Astrocyte of the spinal cord (primary cell): ENCODE measurements around the gene CYTH1.

Experiments
- DNase-seq: peaks from one replicate; pipeline ENCODE4 v3.0.0; 2011; ENCODE audit warnings: low read depth, low spot score
- H3K4me3 ChIP-seq: 2 replicates; pipeline ENCODE4 v1.5.1; 2011; ENCODE audit warnings: low read depth, mild to moderate bottlenecking, low read length, moderate library complexity
- in situ Hi-C: cut with HindIII; loops from 2 replicates; pipeline ENCODE4 v1.10.0; 2017; ENCODE audit warnings: low sequenced_read_pairs
- TF ChIP-seq, protein P1 (sequence below): IDR thresholded peaks from 2 replicates; pipeline ENCODE4 v1.5.1; 2012; ENCODE audit warnings: low read depth, mild to moderate bottlenecking, low read length, inconsistent platforms

Gene CYTH1

GRCh38 chr17:78723957-78724356, 58.1 kb downstream of the CYTH1 start:
- in situ Hi-C loops, result no loop called here
- DNase-seq, result no peak
- TF ChIP-seq, protein P1, sequence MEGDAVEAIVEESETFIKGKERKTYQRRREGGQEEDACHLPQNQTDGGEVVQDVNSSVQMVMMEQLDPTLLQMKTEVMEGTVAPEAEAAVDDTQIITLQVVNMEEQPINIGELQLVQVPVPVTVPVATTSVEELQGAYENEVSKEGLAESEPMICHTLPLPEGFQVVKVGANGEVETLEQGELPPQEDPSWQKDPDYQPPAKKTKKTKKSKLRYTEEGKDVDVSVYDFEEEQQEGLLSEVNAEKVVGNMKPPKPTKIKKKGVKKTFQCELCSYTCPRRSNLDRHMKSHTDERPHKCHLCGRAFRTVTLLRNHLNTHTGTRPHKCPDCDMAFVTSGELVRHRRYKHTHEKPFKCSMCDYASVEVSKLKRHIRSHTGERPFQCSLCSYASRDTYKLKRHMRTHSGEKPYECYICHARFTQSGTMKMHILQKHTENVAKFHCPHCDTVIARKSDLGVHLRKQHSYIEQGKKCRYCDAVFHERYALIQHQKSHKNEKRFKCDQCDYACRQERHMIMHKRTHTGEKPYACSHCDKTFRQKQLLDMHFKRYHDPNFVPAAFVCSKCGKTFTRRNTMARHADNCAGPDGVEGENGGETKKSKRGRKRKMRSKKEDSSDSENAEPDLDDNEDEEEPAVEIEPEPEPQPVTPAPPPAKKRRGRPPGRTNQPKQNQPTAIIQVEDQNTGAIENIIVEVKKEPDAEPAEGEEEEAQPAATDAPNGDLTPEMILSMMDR, result no peak
- H3K4me3 ChIP-seq, result no peak overlapping the region

DNA sequence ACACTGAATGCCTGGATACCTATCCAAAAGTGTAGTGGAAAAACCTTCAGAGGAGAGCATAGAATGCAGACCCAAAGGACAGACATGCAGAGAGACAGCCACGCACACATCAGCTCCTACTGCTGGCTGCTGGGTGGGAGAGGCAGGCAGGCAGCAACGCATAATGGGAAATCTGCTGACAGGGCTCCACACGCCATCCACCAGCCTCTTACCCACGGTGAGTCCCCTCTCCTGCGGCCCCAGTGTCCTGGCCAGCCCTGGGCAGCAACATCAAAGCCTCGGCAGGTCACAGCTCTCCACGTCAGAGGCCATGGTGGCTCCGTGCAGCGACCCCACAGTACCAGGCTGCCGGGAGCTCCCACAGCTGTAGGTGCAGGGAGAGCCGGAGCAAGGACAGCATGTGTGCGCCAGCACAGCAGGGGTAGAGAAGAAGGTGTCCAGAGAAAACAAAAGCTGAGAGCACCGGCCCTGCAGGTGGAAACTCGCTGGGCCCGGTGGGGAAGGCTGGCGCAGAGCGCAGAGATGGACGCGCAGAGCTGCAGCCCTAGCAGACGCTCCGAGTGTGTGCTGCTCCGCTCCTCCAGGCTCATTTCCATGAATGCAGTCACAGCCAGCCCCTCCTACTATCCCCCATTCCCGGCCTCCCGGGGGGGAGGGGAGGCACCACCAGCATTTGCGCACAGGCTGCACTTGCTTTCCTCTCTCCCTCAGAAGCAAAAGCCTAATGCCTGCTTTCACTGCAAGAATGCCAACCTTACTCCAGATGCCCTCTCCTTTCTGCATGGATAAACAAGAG, 58.9 kb downstream of the CYTH1 start:
- in situ Hi-C loops, result no loop called here
- TF ChIP-seq, protein P1, result no peak
- peak overlapping the region; percentile 16 for H3K4me3 ChIP-seq

DNA sequence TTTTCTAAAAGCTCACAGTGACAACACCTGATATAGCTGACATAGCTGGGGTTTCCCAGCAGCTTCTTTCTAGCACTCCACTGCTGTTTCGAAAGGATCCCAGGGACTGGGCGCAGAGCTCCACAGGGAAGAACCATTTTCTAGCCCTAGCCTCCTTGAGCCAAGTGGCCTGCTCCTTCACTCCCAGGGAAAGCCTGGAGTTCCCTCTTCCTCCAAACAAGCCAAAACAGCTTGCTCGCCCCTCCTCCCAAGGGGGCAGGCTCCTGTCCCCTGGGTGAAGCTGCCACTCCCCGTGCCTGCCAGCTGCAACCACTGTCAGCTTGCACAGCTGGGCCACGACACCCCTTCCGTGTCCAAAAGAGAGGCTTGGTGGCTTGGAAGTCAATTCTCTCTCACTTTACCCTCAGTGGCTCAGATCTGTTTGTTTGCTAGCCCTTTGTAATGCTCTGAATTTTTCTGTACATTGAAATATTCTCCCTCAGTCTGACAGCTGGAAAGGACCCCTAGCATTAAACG, 59.8 kb downstream of the CYTH1 start:
- H3K4me3 ChIP-seq, result no peak overlapping the region
- no peak for DNase-seq
- TF ChIP-seq, protein P1, result no peak
- in situ Hi-C loops, result no loop called here

More for the DNA sequence above, 58.9 kb downstream of the CYTH1 start:
- peak; percentile 37 for DNase-seq

DNA sequence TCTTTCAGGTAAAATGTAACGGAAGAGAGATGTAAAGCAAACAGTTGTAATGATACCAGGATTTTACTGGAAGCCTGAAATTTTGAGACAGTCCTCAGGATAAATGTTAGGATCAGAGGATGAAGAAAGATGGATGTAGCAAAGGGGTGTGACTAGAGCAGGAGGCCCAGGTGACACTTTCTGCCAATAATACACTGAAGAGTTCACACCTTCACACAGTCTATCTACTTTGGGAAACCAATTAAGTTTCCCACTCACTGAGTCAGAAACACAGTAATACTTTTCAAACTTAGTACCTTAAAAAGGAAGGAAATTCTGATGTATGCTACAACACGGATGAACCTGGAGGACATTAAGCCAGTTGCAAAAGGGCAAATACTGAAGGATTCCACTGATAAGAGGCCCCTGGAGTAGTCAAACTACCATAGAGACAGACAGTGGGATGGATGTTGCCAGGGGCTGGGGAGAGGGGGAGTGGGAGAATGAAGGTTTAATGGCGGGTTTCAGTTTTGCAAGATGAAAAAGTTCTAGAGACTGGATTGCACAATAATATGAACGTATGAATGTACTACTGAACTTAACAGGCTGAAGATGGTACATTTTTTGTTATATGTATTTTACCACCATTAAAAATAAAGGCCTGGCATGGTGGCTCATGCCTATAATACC, 62.3 kb downstream of the CYTH1 start:
- no peak for DNase-seq
- in situ Hi-C loops, result no loop called here
- no peak overlapping the region for H3K4me3 ChIP-seq
- TF ChIP-seq, protein P1, result no peak

GRCh38 chr17:78718575-78719208, 63.4 kb downstream of the CYTH1 start:
- DNase-seq, result no peak
- TF ChIP-seq, protein P1, result no peak
- no peak overlapping the region for H3K4me3 ChIP-seq
- in situ Hi-C loops, result no loop called here

GRCh38 chr17:78717431-78717980, 64.6 kb downstream of the CYTH1 start:
- peak; percentile 47 for DNase-seq
- TF ChIP-seq, protein P1, result no peak
- in situ Hi-C loops, result no loop called here
- peak overlapping the region; percentile 41 for H3K4me3 ChIP-seq
